Measurements from ENCODE around the gene COBL.

The COBL gene

GRCh38 chr7:51158742-51159445 lies 157.7 kb downstream of the COBL start:
- no peaks in the 10 kb centered on the region for H4K20me1 ChIP-seq (ENCODE audit: control insufficient read depth, insufficient read depth, low read depth, low read length)

GRCh38 chr7:51158211-51158610 lies 158.4 kb downstream of the COBL start:
- Histone ChIP-seq H3F3A (ENCODE audit: control insufficient read depth, insufficient read depth) (no peaks in the 10 kb centered on the region), H4K20me1 (ENCODE audit: control insufficient read depth, insufficient read depth, low read depth, low read length) (no peaks in the 10 kb centered on the region), H3K79me2 (ENCODE audit: control insufficient read depth, low read length) (no peaks in the 10 kb centered on the region), H3K9me3 (ENCODE audit: control insufficient read depth, insufficient read depth, low read length) (no peaks in the 10 kb centered on the region), H3K27me3 (ENCODE audit: control insufficient read depth, low read length) (no peaks in the 10 kb centered on the region), H3K36me3 (ENCODE audit: control insufficient read depth, low read length) (no peaks in the 10 kb centered on the region), H3K4me2 (ENCODE audit: low read length) (no peak overlapping the region), H3K4me3 (ENCODE audit: low read length) (no peak overlapping the region), H3K9me2 (replicated peaks; ENCODE audit: control insufficient read depth, low read length) (no peaks in the 10 kb centered on the region), H3K4me1 (ENCODE audit: control insufficient read depth, low read length) (peaks cover 36% of the 10 kb centered on the region), H3K27ac (ENCODE audit: low read depth, low read length) (no peak overlapping the region)
- TF ChIP-seq CTCF (IDR thresholded peaks at IDR 0.05; ENCODE audit: low read depth, low read length, poor library complexity, severe bottlenecking): no peak
- TF ChIP-seq EZH2phosphoT487 (IDR thresholded peaks at IDR 0.05; ENCODE audit: borderline replicate concordance, low read length): no peak

More at GRCh38 chr7:51158742-51159445, 157.7 kb downstream of the COBL start:
- H3F3A ChIP-seq (ENCODE audit: control insufficient read depth, insufficient read depth): no peaks in the 10 kb centered on the region
- H3K79me2 ChIP-seq (ENCODE audit: control insufficient read depth, low read length): no peaks in the 10 kb centered on the region
- H3K9me3 ChIP-seq (ENCODE audit: control insufficient read depth, insufficient read depth, low read length): no peaks in the 10 kb centered on the region
- H3K4me2 ChIP-seq (ENCODE audit: low read length): no peak overlapping the region
- H3K9me2 ChIP-seq (replicated peaks; ENCODE audit: control insufficient read depth, low read length): no peaks in the 10 kb centered on the region
- H3K4me1 ChIP-seq (ENCODE audit: control insufficient read depth, low read length): peaks cover 36% of the 10 kb centered on the region
- TF ChIP-seq CTCF (IDR thresholded peaks at IDR 0.05; ENCODE audit: low read depth, low read length, poor library complexity, severe bottlenecking): no peak
- no peak for TF ChIP-seq EZH2phosphoT487 (IDR thresholded peaks at IDR 0.05; ENCODE audit: borderline replicate concordance, low read length)
- H3K27ac ChIP-seq (ENCODE audit: low read depth, low read length): no peak overlapping the region
- H3K36me3 ChIP-seq (ENCODE audit: control insufficient read depth, low read length): no peaks in the 10 kb centered on the region
- no peak overlapping the region for H3K4me3 ChIP-seq (ENCODE audit: low read length)
- H3K27me3 ChIP-seq (ENCODE audit: control insufficient read depth, low read length): no peaks in the 10 kb centered on the region; the same call in 1 of the 2 replicates

- no peaks in the 10 kb centered on the region for H3K79me2 ChIP-seq (ENCODE audit: control insufficient read depth, low read length)
- H3K9me3 ChIP-seq (ENCODE audit: control insufficient read depth, insufficient read depth, low read length): no peaks in the 10 kb centered on the region
- no peaks in the 10 kb centered on the region for H4K20me1 ChIP-seq (ENCODE audit: control insufficient read depth, insufficient read depth, low read depth, low read length)
- H3K27me3 ChIP-seq (ENCODE audit: control insufficient read depth, low read length): no peaks in the 10 kb centered on the region
- no peaks in the 10 kb centered on the region for H3K36me3 ChIP-seq (ENCODE audit: control insufficient read depth, low read length)
- no peak for TF ChIP-seq EZH2phosphoT487 (IDR thresholded peaks at IDR 0.05; ENCODE audit: borderline replicate concordance, low read length)
- no peak for TF ChIP-seq CTCF (IDR thresholded peaks at IDR 0.05; ENCODE audit: low read depth, low read length, poor library complexity, severe bottlenecking)
- no peaks in the 10 kb centered on the region for H3K9me2 ChIP-seq (replicated peaks; ENCODE audit: control insufficient read depth, low read length)
- H3F3A ChIP-seq (ENCODE audit: control insufficient read depth, insufficient read depth): no peaks in the 10 kb centered on the region
- peaks cover 30% of the 10 kb centered on the region for H3K4me1 ChIP-seq (ENCODE audit: control insufficient read depth, low read length)
- no peak overlapping the region for H3K27ac ChIP-seq (ENCODE audit: low read depth, low read length)
- H3K4me2 ChIP-seq (ENCODE audit: low read length): no peak overlapping the region
- H3K4me3 ChIP-seq (ENCODE audit: low read length): no peak overlapping the region
Measured at GRCh38 chr7:51154201-51154600, 162.4 kb downstream of the COBL start.
